HG03175 (cell line): ENCODE data around the gene OR5P2.
A peak's percentile ranks its signal among the peaks of the same experiment; 100 is the strongest.
"Not testable (repeated sequence)": the region's sequence is repeated elsewhere in the genome, so short reads cannot be mapped to it uniquely, and the experiment has no call there.

Experiments used
- ATAC-seq: cut with Tn5 transposase; IDR thresholded peaks from one replicate; pipeline ENCODE4 v1.9.1; 2021; ENCODE audit warnings: mild to moderate bottlenecking, moderate library complexity; ENCODE audit not compliant: unreplicated experiment

Gene OR5P2

DNA sequence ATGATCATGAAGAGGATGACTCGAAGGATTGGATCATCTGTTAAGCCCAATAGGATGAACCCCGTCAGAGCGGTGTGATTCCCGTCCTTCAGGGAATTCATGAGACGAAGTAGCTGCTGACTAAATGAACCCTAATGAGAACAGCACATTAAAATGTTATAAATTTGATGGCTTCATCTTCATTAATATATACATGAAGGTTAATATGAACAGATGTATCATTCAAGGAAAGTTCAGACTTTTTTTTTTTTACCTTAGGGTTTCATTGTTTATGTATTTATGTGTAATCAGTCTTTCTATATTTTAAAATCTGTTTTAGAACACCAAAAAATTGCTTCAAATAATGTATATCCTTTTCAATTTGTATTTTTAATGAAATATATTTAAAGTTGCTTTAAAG is at the start of gene OR5P2:
Gene OR5P2, minus strand, starts transcription at position 101 of the 400 bp plus-strand sequence. Its CDS starts 0 bp downstream, at position 101.
- ATAC-seq = no peak

DNA sequence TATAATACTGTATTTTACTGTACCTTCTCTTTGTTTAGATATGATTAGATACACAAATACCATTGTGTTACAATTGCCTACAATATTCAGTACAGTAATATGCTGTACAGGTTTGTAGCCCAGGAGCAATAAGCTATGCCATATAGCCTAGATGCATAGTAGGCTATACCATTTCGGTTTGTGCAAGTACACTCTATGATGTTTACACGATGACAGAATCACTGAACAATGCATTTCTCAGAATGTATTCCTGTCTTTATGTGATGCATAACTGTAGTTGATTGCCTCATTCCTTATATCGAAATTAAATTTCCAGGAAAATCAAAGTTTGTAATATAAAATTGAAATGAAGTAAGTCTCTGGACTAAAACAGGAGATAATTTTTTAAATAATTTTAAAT is 49.3 kb upstream of the OR5P2 start:
- no peak for ATAC-seq

DNA sequence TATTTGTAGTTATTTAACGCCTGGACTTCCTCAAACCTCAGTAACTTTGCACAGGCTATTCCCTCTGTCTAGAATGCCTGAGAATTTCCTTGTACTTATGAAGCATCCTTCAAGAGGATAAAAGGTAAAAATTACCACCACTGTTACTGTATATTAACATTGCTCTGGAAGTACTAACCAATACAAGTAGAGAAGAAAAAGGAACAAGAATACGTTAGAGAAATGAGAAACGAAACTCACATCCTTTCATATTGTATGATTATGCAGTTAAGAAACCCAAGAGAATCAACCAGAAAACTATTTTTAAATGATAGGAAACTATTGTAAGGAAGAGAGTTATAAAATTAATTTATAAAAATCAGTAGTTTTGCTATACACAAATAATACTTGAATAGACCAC is 48.2 kb upstream of the OR5P2 start:
- ATAC-seq = no peak

GRCh38 chr11:7844521-7844920 is 47.8 kb upstream of the OR5P2 start:
- no peak for ATAC-seq

GRCh38 chr11:7840578-7840977 is 43.8 kb upstream of the OR5P2 start:
- ATAC-seq = no peak

GRCh38 chr11:7833527-7833926 is 36.8 kb upstream of the OR5P2 start:
- ATAC-seq = no peak

GRCh38 chr11:7830740-7831139 is 34.0 kb upstream of the OR5P2 start, which contains the start of gene OR5P3:
Gene OR5P3, minus strand, starts transcription at chr11:7830840.
- ATAC-seq = no peak

DNA sequence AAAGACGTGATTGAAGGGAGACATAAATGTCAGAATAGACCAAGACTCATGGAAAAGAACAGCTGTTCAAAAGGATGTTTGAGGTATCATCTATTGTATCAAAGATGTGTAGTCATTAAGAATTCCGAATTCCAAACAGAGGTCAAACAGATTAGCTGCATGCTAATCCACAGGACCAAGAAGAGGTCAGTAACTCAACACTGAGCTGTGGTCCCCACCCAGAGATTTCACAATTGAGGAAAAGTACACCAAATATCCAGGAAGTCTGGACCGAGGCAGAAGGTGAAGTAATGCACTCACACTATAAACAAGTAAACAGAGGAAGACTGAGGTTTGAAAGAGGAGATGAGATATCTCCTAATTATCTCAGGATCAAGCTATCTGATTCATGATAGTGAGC is 29.6 kb upstream of the OR5P2 start:
- ATAC-seq = no peak

DNA sequence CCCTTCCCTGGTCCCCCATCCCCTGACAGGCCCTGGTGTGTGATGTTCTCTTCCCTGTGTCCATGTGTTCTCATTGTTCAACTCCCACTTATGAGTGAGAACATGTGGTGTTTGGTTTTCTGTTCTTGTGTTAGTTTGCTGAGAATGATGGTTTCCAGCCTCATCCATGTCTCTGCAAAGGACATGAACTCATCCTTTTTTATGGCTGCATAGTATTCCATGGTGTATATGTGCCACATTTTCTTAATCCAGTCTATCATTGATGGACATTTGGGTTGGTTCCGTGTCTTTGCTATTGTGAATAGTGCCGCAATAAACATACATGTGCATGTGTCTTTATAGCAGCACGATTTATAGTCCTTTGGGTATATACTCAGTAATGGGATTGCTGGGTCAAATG is 23.7 kb upstream of the OR5P2 start:
- not testable (repeated sequence) for ATAC-seq

- ATAC-seq = not testable (repeated sequence)
Measured at GRCh38 chr11:7814897-7815296, 18.2 kb upstream of the OR5P2 start.

DNA sequence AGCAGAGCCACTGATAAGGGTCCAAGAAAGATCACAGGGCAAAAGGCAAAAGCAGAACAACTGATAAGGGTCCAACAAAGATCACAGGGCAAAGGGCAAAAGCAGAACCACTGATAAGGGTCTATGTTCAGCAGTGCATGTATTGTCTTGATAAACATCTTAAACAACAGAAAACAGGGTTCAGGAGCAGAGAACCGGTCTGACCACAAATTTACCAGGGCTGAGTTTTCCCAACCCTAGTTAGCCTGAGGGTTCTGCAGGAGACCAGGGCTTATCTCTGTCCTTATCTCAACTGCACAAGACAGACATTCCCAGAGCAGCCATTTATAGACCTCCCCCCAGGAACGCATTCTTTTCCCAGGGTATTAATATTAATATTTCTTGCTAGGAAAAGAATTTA is 13.6 kb upstream of the OR5P2 start:
- ATAC-seq = not testable (repeated sequence)

DNA sequence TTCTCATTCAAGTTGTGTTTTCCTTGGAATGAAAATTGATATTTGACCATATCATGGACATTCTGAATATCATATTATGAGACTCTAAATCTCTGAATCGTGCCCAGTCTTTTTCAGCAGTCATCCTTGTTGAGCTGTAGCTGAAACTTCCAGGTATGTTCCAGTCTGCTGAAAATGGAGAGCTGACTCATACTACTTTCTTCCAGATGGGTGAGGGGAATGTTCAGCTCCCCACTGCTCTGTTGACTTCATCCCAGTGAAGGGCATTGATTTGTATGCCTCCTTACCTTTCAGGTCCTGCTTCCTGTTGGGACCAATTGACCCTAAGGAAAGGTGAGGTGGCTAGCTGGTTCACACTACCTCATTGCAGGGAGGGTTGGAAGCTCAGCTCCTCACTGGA is 3.5 kb downstream of the OR5P2 start:
- ATAC-seq = no peak

- peak; percentile 100 for ATAC-seq
Measured at GRCh38 chr11:7787239-7787638, 9.5 kb downstream of the OR5P2 start.

- ATAC-seq = no peak
Measured at GRCh38 chr11:7775689-7776088, 21.1 kb downstream of the OR5P2 start.

- not testable (repeated sequence) for ATAC-seq
Measured at GRCh38 chr11:7764301-7764700, 32.4 kb downstream of the OR5P2 start.

DNA sequence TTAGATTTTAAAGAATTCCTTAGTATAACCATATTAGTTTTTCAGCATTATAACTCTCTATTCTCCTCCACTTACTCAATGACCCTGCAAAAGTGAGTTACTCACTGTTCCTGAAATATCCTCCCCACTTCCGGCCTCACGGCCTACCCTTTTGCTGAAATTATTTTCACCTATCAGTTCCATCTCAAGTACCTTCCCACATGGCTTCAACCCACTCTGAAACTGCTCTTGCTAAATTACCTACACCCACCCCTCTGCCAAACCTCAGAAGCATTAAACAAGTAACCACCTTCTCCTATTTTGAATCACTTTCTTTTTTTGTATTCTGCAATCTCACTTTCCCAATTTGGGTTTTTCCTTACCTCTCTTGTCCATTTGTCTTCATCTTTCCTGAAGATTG is 37.7 kb downstream of the OR5P2 start:
- ATAC-seq = no peak

DNA sequence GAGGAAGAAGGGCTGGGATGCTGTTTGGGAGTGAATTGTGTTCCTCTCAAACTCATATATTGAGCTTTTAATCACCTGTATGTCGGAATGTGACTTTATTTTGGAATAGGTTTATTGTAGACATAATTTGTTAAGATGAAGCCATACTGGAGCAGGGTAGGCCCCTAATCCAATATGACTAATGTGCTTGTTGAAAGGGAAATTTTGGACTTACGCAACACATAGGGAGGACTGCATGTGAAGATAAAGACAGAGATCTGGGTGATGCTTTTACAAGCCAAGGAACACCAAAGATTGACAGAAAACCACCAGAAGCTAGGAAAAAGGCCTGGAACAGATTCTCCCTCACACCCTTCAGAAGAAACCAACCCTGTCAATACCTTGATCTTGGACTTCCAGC is 47.3 kb downstream of the OR5P2 start:
- ATAC-seq = no peak
